Smooth muscle cell (in vitro differentiated cells): ENCODE measurements around the gene CSF3R. TPM values are rescaled to one million over a fixed set of nuclear protein-coding genes. Genes with fewer than 3 reads are reported as not detected.

Source experiments
- DNase-seq: peaks from one replicate; lab custom pipeline; 2025; ENCODE audit not compliant: unreplicated experiment; lab: John Stamatoyannopoulos, UW
- H2AFZ ChIP-seq: fragments of 200-600 bp; sonication (generic); 2 replicates; pipeline ENCODE4 v1.6.0; 2016; ENCODE audit warnings: antibody characterized with exemption, low read depth, mild to moderate bottlenecking
- H3F3A ChIP-seq: fragments of 200-600 bp; sonication (generic); 2 replicates; pipeline ENCODE4 v1.6.0; 2017; ENCODE audit warnings: antibody characterized with exemption, low read depth
- H3K27ac ChIP-seq: fragments of 200-600 bp; sonication (generic); 2 replicates; pipeline ENCODE4 v1.5.1; 2016; ENCODE audit warnings: low read depth, mild to moderate bottlenecking
- H3K27me3 ChIP-seq: fragments of 200-600 bp; sonication (generic); 2 replicates; pipeline ENCODE4 v1.6.1; 2016; ENCODE audit warnings: low read depth, mild to moderate bottlenecking
- H3K36me3 ChIP-seq: fragments of 200-600 bp; sonication (generic); 2 replicates; pipeline ENCODE4 v1.5.1; 2016; ENCODE audit warnings: low read depth
- H3K4me1 ChIP-seq: fragments of 200-600 bp; sonication (generic); 2 replicates; pipeline ENCODE4 v1.5.1; 2016; ENCODE audit warnings: low read depth
- H3K4me2 ChIP-seq: fragments of 200-600 bp; sonication (generic); 2 replicates; pipeline ENCODE4 v1.6.0; 2016; ENCODE audit warnings: mild to moderate bottlenecking
- H3K4me3 ChIP-seq: fragments of 200-600 bp; sonication (generic); 2 replicates; pipeline ENCODE4 v1.5.1; 2016; ENCODE audit warnings: mild to moderate bottlenecking
- H3K79me2 ChIP-seq: fragments of 200-600 bp; sonication (generic); 2 replicates; pipeline ENCODE4 v1.6.0; 2016; ENCODE audit warnings: low read depth, mild to moderate bottlenecking
- H3K9ac ChIP-seq: fragments of 200-600 bp; sonication (generic); 2 replicates; pipeline ENCODE4 v1.6.0; 2016; ENCODE audit warnings: low read depth
- H3K9me3 ChIP-seq: fragments of 200-600 bp; sonication (generic); replicated peaks from 2 replicates; pipeline ENCODE4 v1.5.1; 2016; ENCODE audit warnings: low read depth
- H4K20me1 ChIP-seq: fragments of 200-600 bp; sonication (generic); 2 replicates; pipeline ENCODE4 v1.6.0; 2016; ENCODE audit warnings: low read depth
- CTCF ChIP-seq: fragments of 200-600 bp; sonication (generic); IDR thresholded peaks from 2 replicates; pipeline ENCODE4 v1.5.1; 2017; ENCODE audit warnings: borderline replicate concordance, mild to moderate bottlenecking, antibody characterized with exemption; ENCODE audit not compliant: insufficient read depth, poor library complexity, severe bottlenecking
- WGBS: methylation state at CpG from one replicate; pipeline ENCODE4 v1.1.7; 2016; ENCODE audit warnings: low lambda C conversion rate; 5-methylcytosine and 5-hydroxymethylcytosine counted together
- polyA plus RNA-seq: library from polyadenylated mRNA; unstranded; fragments of >200 nt; fragmentation: Nextera tagmentation; extraction: Ambion mirVana; gene quantifications from 2 replicates; pipeline ENCODE4 v1.2.1, GENCODE V29; 2016
- total RNA-seq: library from RNA; depleted of rRNA; stranded (reverse); fragments of >200 nt; gene quantifications from 2 replicates; pipeline ENCODE4 v1.2.3, GENCODE V29; 2014

CSF3R gene
- total and polyA plus RNA-seq, 2 experiments from 2014 or later: 0.46 to 6.7 TPM

DNA sequence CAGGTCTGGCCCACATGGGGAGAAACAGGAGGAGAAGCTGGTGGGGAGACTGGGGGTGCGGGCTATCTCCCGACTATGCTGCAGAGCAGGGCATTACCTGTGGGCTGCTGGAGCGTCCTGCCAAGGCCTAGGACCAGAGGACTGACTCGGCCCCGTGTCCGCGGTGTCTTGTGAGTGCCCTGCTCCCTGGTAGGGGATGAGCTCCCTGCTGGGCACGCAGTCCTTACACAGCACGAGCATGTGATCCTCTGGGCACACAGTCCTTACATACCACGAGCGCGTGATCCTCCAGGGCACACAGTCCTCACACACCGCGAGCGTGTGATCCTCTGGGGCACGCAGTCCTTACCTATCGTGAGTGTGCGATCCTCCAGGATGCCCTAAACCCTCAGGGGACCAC lies 31.8 kb upstream of the CSF3R start:
- Histone ChIP-seq H4K20me1 (no peaks in the 10 kb centered on the region), H2AFZ (no peak overlapping the region), H3K27ac (no peak overlapping the region), H3K27me3 (no peaks in the 10 kb centered on the region), H3K4me1 (no peaks in the 10 kb centered on the region), H3K4me2 (no peak overlapping the region), H3K79me2 (no peaks in the 10 kb centered on the region), H3K36me3 (no peaks in the 10 kb centered on the region), H3K9me3 (no peaks in the 10 kb centered on the region), H3K4me3 (no peak overlapping the region), H3K9ac (no peak overlapping the region), H3F3A (no peaks in the 10 kb centered on the region)
- 95% methylated on average over 17 of the region's 18 CpGs for WGBS
- DNase-seq: no peak
- no peak for TF ChIP-seq CTCF

GRCh38 chr1:36513676-36514473 lies 31.2 kb upstream of the CSF3R start:
- no peak overlapping the region for H2AFZ ChIP-seq
- no peaks in the 10 kb centered on the region for H4K20me1 ChIP-seq
- no peaks in the 10 kb centered on the region for H3K9me3 ChIP-seq
- TF ChIP-seq CTCF: no peak
- H3K36me3 ChIP-seq: no peaks in the 10 kb centered on the region
- no peak overlapping the region for H3K4me3 ChIP-seq
- H3K79me2 ChIP-seq: no peaks in the 10 kb centered on the region
- H3F3A ChIP-seq: no peaks in the 10 kb centered on the region
- no peaks in the 10 kb centered on the region for H3K4me1 ChIP-seq
- H3K9ac ChIP-seq: no peak overlapping the region
- no peak overlapping the region for H3K4me2 ChIP-seq
- H3K27me3 ChIP-seq: no peaks in the 10 kb centered on the region
- WGBS: 82% methylated on average over 12 of the region's 12 CpGs
- no peak overlapping the region for H3K27ac ChIP-seq
- DNase-seq: no peak

DNA sequence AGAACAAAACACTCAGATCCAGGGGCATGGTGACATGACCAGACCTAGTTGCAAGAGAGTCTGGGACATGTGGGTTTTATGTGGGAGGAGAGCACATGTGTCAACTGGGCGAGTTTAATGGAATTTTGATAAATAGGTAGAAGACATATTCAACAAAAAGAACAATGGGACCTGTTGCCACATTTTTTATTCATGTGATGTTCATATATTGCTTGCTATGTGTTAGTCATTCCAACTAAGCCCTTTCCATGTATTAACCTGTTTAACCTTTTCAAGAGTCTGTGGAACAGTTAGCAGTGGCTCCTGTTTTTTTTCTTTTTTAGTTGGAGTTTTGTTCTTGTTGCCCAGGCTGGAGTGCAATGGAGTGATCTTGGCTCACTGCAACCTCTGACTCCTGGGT lies 30.1 kb upstream of the CSF3R start:
- Histone ChIP-seq H3K79me2 (no peaks in the 10 kb centered on the region), H4K20me1 (no peaks in the 10 kb centered on the region), H3K4me1 (no peaks in the 10 kb centered on the region), H3K4me3 (no peak overlapping the region), H3K9me3 (no peaks in the 10 kb centered on the region), H3F3A (no peaks in the 10 kb centered on the region), H3K27ac (no peak overlapping the region), H3K36me3 (no peaks in the 10 kb centered on the region), H3K27me3 (no peaks in the 10 kb centered on the region), H3K4me2 (no peak overlapping the region), H3K9ac (no peak overlapping the region), H2AFZ (no peak overlapping the region)
- TF ChIP-seq CTCF: no peak
- no peak for DNase-seq
- 88% methylated on average over 1 of the region's 1 CpG for WGBS
